NB4 (cell line): ENCODE measurements around the gene PRKAA1.

Experiments used
- MAX ChIP-seq: IDR thresholded peaks from 2 replicates; pipeline ENCODE4 v1.6.1; 2011; ENCODE audit warnings: low read depth, low read length
- POLR2A ChIP-seq: IDR thresholded peaks from 2 replicates; pipeline ENCODE4 v1.6.1; 2011; ENCODE audit warnings: mild to moderate bottlenecking; ENCODE audit not compliant: insufficient read length; ENCODE audit errors: extremely low read depth
- TF ChIP-seq, protein P1 (sequence below): IDR thresholded peaks from one replicate; pipeline ENCODE4 v1.5.1; 2012; ENCODE audit warnings: low read depth, low read length

GRCh38 chr5:40755093-40755406, 43.1 kb downstream of the PRKAA1 start:
- TF ChIP-seq, protein P1, sequence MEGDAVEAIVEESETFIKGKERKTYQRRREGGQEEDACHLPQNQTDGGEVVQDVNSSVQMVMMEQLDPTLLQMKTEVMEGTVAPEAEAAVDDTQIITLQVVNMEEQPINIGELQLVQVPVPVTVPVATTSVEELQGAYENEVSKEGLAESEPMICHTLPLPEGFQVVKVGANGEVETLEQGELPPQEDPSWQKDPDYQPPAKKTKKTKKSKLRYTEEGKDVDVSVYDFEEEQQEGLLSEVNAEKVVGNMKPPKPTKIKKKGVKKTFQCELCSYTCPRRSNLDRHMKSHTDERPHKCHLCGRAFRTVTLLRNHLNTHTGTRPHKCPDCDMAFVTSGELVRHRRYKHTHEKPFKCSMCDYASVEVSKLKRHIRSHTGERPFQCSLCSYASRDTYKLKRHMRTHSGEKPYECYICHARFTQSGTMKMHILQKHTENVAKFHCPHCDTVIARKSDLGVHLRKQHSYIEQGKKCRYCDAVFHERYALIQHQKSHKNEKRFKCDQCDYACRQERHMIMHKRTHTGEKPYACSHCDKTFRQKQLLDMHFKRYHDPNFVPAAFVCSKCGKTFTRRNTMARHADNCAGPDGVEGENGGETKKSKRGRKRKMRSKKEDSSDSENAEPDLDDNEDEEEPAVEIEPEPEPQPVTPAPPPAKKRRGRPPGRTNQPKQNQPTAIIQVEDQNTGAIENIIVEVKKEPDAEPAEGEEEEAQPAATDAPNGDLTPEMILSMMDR = peak; percentile 78
- TF ChIP-seq POLR2A = no peak
- no peak for TF ChIP-seq MAX
